ENCODE measurements around the gene PROK2.

GRCh38 chr3:71801986-71802385, 17.0 kb upstream of the PROK2 start:
- TF ChIP-seq CTCF (conservative IDR thresholded peaks at IDR 0.05) = no peak
- no peak for TF ChIP-seq ZFX (IDR thresholded peaks at IDR 0.05)

All from C4-2B (cell line).